Stimulated activated CD4-positive, alpha-beta T cell treated with anti-CD3 and anti-CD28 coated beads, Interleukin-12 subunit alpha, Interleukin-12 subunit beta, amount 100 ng/mL, for 48 hours (primary cell): ENCODE measurements around the gene DAPK1.
"Not testable (repeated sequence)": the region's sequence is repeated elsewhere in the genome, so short reads cannot be mapped to it uniquely, and the experiment has no call there.

Source experiments
- DNase-seq, 3 donors: peaks; one replicate each; pipeline ENCODE4 v3.0.0-alpha.2; 2020; ENCODE audit warnings: low read depth in 2 of 3, low spot score in 1 of 3

The DAPK1 gene

DNA sequence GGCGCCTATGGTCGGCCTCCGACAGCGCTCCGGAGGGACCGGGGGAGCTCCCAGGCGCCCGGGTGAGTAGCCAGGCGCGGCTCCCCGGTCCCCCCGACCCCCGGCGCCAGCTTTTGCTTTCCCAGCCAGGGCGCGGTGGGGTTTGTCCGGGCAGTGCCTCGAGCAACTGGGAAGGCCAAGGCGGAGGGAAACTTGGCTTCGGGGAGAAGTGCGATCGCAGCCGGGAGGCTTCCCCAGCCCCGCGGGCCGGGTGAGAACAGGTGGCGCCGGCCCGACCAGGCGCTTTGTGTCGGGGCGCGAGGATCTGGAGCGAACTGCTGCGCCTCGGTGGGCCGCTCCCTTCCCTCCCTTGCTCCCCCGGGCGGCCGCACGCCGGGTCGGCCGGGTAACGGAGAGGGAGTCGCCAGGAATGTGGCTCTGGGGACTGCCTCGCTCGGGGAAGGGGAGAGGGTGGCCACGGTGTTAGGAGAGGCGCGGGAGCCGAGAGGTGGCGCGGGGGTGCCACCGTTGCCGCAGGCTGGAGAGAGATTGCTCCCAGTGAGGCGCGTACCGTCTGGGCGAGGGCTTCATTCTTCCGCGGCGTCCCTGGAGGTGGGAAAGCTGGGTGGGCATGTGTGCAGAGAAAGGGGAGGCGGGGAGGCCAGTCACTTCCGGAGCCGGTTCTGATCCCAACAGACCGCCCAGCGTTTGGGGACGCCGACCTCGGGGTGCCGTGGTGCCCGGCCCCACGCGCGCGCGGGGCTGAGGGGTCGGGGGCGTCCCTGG lies 561 bp downstream of the DAPK1 start:
- no peak for DNase-seq

DNA sequence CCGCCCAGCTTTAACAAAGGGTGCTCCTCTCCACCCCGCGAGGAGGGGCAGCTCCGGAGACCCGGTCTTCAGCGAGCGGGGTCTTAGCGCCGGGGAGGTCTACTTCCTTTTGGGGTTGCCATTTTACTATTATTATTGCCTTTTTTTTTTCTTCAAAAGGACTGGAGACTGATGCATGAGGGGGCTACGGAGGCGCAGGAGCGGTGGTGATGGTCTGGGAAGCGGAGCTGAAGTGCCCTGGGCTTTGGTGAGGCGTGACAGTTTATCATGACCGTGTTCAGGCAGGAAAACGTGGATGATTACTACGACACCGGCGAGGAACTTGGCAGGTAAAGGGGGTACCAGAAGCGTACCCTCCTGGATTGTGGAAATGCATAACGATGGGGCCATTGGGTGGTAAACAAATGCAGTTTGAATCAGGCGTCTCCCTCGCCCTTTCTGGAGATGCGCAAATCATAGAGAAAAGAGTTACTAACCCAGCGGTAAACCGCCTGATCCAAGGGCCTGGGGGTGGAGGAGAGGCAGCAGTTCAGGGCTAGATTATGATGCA lies 1.2 kb downstream of the DAPK1 start:
- DNase-seq = no peak

DNA sequence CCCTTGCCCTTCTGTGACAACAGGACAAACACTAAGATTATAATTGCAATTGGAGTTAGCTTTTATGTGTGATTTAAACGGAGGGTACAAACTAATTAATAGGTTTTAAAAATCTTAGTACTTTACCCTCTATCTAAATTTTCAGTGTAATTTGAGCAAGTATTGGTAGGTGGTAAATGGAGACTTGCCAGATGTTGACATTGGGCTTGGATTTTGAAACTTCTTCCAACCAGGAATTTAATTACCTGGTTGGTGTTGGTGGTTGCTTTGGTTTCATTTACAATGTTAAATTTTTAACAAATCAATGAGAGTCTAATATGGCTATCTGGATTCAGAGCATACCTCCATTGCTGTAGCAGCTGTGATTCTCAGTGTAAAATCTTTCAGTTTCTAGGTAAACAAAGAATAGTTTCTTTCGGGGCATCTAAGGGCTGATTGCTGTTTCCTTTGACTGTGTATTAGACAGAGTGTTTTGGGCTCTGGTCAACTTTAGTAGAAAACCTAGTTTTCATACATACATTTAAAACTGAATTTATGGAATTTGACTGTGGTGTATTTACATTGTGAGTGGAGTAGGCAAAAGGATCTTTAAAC lies 1.9 kb downstream of the DAPK1 start:
- no peak for DNase-seq

DNA sequence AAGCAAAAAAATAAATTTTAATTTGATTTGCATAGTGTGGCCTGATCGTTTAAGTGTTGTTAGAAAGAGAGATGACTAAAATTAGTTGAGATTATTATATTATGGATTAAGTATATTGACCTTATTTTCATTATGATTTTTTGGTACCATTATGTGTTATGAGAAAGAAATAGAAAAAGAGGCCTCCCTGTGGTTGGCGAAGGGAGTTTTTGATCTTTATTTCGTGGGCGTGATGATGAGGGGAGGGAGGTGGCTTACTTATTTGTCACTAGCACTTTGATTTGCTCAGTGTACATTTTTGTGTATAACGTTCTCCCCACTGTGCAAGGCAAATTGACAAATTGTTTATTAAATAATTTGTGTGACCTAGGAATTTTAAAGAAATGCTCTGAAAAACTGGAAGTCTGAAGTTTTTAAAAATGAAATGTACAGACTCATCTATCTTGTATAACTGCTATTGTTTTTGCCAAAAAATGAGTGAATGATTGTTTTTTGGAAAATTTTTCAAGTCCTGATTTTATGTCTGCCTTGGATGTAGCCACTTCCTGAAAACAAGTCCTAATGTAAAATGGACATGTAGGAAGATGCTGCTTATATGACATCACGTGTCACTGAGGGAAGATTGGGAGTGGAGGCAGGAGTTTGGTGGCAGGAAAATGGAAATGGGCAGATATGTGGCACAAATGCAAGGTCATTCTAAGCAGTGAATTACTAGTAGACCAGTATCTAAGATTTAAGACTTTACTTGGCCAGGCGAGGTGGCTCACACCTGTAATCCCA lies 3.0 kb downstream of the DAPK1 start:
- peak in 1 of 3 donors; percentile 17 for DNase-seq

DNA sequence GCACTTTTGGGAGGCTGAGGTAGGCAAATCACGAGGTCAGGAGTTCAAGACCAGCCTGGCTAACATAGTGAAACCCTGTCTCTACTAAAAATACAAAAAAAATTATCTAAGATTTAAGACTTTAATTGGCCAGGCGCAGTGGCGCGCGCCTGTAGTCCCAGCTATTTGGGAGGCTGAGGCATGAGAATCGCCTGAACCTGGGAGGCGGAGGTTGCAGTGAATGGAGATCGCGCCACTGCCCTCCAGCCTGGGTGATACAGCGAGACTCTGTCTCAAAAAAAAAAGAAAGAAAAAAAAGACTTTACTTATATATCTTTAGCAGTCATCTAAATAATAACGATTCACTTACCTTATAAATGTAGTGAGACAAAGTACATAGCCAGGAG lies 3.6 kb downstream of the DAPK1 start:
- not testable (repeated sequence) for DNase-seq

DNA sequence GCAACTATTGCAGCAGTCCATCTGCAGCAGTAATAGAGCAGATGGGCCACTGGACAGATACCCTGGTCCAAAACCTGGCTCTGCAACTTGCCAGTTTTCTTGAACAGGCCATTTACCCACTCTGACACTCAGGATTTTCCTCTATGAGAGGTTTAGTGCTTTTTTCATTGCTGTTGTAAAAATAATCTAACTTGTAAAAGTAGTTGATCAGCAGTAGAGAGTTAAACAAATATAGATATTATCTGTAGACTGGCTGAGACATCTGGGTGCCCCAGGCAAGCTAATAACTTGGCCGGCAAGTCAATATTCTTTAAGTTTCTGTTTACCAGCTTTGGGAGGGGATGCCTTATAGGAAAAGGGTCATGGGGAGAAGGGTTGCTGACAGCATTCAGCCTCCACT lies 4.1 kb downstream of the DAPK1 start:
- DNase-seq = no peak

DNA sequence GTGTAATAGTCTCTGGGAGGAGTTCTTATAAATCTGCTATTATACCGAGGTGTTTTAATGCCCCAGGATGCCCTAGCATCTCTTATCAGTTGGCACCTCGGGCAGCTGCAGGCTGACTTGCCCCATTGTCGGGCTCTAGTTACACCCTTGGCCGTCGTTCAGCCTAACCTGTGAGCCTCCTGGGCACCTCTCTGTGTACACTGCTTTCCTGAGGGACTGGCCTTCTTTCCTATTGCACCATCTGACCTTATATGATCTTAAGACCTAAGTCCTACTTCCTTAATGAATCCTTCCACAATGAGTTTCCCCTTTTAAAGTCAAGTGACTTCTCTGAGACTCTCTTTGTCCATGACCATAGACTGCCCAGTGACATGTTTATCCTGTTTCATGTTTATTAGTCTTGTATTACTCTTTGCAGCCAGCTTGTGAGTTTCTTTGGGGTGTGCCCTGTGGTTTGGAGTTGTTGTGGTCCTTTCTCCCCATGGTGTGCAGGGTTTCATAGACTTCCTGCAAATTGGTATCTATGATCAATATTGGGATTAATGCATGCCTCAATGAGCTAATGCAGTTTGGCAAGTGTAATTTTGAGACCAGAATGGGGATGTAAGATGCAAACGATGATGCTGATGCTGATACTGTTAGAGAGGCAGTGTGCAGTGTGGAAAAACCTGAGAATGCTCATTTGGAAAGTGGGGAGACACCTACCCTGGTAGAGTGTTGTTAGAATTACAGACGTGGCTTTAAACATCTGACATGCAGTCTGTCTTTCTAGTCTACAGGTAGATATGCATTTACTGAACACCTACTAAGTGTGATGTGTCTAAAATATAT lies 4.9 kb downstream of the DAPK1 start:
- DNase-seq = no peak

DNA sequence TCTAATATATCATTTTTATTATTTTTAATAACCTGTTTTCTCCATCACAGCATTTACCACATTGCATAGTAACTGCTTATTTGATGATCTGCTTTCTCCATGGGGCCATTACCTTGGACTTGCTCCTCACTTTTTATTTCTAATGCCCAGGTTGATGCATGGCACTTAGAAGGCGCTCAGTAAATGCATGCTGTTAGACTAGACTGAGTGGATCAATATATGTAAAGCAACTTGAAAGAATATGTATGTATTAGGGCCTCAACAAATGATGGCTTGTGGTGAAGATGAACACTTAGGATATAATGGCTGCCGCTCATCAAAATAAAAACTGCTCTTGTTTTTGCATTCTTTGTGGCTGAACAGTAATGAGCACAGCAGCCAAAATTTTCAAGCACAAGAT lies 5.8 kb downstream of the DAPK1 start:
- DNase-seq = no peak

DNA sequence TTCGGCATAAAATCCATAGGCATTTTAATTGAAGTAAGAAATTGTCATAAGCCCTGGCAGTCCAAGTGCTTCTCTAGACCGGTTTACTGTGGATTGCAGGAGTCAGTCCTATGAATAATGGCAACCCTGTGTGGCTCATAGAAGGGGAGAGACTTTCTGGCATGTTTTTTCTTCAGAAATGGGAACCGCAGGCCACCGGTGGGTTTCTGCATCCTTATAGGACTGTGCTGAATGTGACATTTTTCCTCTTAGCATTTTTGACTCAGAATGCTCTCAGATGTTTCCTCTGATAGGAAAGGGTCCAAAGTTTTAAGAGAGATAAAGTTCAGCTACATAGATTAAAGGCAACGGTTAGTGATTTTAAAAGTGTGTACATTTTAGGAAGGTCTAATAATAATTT lies 6.3 kb downstream of the DAPK1 start:
- DNase-seq = no peak

DNA sequence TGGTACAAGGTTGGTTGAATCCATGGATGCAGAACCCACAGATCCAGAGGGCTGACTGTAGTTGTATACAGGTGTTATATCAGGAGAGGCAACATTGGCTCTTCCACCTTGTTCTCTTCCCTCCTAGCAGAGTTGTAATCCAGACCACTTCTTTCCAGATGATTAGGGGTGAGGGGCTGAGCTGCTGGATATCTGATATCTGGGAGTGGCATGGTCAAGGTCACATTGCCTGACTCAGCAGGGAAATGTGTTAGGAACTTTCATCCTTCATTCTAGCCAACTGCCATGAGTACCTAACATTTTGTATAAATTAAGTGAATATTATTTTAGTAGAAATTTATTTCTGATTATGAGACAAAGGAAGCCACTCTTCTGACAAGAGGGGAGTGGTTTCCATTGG lies 7.3 kb downstream of the DAPK1 start:
- DNase-seq = no peak

DNA sequence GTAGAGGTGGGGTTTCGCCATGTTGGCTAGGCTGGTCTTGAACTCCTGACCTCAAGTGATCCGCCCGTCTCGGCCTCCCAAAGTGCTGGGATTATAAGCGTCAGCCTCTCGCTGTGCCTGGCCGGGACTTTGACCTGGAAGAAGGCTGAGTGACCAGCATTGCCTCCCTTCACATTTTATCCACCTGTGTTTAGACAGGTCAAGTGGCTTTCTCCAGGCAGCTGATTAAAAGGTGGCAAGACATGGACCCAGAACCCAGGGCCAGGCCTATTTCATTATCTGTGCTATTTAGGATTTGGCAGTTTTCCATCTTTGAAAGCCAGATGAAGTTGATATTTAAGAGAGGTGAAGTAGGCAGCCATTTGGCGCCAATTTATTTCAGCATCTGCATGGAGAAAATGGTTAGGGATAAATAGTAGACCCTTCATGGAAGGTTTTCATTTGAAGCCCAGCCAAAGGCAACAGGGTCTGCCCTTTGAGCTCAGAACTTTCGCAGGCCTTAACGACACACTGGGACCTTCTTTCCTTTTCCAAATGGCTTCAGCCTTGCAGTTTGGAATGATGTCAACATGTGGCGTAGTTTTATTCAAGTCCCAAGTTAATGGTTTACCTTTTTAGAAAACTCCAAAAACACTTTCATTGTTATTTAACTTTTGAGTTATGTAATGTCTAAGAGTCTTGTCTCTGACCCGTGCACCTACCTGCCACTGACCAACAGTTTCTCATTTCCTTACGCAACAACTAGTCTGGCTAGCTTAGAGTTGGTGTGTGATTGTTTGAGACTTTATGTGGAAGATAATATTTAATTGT lies 8.4 kb downstream of the DAPK1 start:
- DNase-seq = no peak

DNA sequence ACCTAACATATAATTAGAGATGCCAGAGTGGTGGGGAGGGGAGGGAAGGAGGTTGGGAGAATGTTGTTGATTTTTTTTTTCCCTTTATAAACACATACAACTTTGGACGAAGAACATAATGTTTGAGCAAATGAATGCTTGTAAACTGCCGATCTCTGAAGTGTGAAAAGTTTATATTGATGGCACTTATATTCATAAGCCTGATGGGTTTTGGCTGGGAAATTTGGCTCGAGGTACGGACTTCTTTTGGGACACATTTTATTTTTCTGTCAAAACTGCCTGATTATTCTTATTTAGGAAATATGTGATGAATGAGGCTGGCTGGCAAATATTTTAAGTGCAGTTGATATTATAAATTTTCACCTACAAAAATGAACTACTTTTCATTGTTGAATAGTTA lies 9.9 kb downstream of the DAPK1 start:
- no peak for DNase-seq

DNA sequence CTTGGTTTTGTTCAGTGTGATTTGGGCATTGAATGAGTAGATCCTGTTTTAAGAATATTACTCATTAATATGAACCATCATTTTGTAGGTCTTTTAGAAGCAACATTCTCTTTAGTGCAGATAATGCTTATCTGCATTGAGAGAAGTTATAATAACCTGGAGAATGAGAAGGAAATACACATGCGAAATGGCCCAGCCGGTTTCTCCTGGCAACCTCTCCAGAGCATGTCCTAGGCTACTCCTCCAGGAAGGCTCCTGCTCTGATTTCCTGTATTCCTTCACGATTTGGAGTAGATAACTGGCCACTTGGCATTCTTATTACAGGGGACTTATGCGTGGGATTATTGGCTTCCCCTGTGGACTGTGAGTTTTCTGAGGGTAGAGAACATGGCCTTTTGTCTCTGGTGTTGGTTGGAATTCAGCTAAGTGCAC lies 12.6 kb downstream of the DAPK1 start:
- no peak for DNase-seq

DNA sequence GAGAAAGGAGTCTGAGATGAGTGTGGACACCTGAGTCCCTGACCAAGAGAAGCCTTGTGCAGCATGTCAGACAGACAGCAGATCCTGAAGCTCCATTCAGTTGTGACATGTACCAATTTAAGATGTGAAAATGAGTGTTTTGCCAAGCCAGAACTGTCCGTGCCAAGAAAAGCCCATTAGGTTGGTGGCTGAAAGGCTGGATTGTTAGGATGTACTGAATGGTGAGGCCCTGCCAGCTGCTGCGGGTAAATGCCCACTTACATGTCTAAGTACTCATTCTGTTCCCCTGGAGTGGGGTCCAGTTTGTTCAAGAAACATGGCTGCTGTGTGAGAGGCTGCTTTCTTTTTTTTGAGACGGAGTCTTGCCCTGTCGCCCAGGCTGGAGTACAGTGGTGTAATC lies 14.6 kb downstream of the DAPK1 start:
- DNase-seq = no peak

DNA sequence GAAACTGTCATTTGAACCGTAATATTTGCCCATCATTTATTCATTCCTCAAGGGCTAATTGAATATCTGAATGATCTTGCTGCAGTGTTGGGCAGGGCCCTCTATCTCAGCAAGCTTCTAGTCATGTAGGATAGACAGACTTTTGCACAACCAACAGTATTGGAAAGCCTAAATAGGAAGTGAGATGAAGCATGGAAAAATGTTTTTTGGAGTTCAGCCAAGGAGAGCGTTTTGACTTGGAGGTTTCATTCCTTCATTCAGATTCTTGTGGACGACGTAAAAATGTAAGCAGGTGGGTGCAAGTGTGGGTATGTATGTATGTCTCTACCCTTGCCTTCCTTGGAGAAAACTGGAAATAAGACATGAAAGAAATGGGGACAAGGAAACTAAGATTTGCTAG lies 15.5 kb downstream of the DAPK1 start:
- no peak for DNase-seq

DNA sequence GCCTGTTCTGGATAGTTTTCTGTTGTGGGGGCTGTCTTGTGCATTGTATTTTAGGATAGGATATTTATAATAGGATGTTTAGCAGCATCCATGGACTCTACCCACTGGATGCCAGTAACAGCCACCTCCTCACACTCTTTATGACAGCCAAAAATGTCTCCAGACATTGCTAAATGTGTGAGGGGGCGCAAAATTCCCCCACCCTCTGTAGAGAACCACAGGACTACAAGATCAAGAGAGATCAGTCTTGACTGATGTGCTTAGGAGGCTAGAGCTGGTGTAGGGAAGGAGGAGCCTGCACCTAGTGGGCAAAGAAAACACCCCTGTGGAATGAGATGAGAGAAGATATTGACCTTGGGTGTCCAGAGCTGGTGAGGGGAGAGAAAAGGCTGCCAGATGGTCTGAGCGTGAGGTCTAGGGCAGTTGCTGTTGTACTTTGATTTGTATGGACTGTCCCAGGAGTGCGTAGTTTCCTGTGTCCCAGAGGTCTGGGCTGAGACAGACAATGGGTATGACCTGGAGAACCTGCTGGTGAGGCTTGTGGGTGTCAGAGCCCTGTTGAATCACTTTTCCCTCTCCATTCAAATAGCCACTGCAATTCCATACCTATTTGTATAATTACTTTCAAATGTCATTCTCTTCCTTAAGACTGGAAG lies 16.3 kb downstream of the DAPK1 start:
- DNase-seq = no peak

DNA sequence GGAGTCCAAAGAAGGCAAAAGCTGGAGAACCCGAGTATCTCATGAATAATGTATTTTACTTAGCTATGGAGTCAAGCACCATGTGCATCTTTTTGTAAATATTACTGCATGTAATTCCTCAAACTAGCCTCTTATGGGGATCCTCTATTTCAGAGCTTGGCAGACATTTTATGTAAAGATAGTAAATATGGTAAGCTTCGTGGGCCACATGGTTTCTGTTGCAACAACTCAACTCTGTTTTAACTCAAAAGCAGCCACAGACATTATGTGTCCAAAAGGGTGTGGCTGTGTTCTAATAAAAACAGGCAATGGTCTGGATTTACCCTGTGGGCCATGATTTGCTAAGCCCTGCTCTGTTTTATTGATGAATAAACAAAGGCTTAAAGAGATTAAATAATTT lies 17.3 kb downstream of the DAPK1 start:
- DNase-seq = no peak

DNA sequence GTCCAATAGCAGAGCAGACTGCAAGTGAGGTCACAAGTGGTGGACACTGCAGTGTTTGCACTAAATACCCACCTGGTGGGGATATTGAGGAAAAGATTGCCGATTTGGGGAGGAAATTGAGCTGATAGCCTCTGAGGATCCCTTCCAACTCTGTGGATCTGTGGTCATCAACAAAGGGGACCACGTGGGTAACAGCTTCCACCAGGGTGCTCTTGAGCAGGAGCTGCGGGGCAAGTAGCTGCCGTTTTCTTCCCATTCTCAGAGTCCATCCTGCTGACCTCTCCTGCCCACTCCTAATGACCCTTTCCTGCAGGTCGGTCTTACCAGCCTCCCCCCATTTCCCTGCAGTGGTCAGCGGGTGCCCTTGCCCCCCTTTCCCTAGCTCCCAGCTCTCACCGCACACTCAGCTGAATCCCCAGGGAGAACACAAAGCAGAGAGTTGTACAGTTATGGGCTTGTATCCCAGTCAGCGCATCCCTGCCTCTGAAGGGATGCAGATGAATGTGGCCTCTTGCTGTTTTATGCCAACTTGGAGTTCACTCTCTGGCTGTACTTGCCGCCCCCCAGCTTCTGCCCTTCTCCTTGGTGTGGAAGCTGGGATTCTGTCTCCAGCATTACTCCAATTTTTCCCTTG lies 18.0 kb downstream of the DAPK1 start:
- no peak for DNase-seq

DNA sequence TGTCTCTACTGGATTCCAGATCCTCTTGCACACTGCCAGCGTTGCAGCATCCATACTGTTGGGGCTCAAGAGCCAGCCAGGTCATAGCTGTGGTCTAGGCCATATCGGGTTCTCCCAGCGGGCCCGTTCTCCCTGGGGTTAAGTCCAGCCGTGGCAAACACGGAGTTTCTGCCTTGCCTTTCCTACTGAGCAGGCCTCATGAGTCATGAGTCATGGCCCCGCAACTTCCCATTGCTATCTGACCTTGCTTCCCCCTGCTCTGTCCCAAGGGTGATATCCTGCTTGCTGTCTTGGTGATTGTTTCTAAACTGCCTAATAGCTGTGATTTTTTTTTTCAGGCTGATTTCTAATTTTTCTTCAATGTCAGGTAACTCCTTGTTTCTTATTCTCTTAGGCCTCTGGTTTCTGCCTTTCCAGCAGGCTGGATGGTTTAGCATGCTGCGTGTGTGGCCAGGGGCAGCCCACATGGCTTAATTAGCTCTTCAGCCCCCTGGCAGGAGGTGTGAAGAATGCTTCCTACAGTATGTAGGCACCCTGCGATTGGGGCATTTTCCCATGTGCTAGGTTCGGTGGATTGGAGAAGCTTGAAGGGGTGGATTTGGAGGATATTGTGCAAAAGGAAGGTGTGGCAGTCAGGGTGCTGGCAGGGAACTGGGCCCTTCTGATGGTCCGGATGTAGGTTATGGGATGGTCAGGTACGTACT lies 18.7 kb downstream of the DAPK1 start:
- DNase-seq = no peak
